ENCODE results near the gene DEFB112.

Gene DEFB112, protein sequence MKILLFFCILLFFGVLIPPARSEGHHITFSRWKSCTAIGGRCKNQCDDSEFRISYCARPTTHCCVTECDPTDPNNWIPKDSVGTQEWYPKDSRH

DNA sequence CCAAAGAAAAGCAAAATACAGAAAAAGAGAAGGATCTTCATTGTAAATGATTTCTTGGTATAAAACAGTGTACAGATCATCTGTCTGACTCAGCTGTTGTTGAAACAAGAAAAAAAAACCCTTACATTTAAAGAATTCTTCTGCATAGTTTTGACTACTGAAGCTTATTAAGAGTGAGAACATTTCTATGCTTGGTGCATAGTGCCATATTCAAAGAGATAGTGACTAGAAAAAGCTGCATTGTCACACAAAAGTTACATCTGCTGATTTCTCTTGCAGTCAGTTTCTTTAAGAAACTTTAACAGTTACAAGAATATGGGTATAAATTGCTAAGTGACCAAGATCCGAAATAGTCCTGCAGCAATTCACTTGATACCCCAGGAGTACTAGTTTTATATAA, at the start of gene DEFB112:
Gene DEFB112, minus strand, starts transcription at position 101 of the 400 bp plus-strand sequence. Its CDS starts 60 bp downstream, at position 41.
- Histone ChIP-seq H3K9ac (ENCODE audit: low read depth, low read length) (no peak within 1 kb of the TSS), H3K4me1 (ENCODE audit: control insufficient read depth, insufficient read depth, low read length) (no peaks in the 10 kb centered on the region), H3K4me3 (ENCODE audit: low read depth, low read length) (no peak within 1 kb of the TSS), H3K36me3 (ENCODE audit: control insufficient read depth, insufficient read depth, low read length) (no peaks in the 10 kb centered on the region), H3K27ac (ENCODE audit: low read depth, low read length) (no peak within 1 kb of the TSS), H3K27me3 (ENCODE audit: control insufficient read depth, insufficient read depth, low read length) (no peaks in the 10 kb centered on the region), H3K9me3 (ENCODE audit: control insufficient read depth, insufficient read depth, low read length) (no peaks in the 10 kb centered on the region)

DNA sequence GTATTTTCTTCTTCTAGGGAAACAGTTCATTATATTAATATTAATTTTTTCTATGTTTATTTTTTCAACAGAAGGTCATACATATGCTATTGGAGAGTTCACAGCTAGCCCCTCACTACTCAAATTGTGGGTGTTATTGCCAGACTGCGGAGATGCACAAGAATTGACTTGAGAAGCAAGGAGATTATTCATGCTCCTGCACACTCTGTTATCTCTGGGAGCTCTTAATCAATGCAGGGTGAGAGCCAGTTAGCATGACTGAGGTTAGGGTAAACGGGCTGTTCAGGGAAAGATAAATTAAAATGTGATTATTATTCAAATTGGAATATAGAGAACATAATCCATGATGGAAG, 48.9 kb upstream of the DEFB112 start:
- Histone ChIP-seq H3K27ac (ENCODE audit: low read depth, low read length) (no peak overlapping the region), H3K9me3 (ENCODE audit: control insufficient read depth, insufficient read depth, low read length) (no peaks in the 10 kb centered on the region), H3K4me3 (ENCODE audit: low read depth, low read length) (no peak overlapping the region), H3K4me1 (ENCODE audit: control insufficient read depth, insufficient read depth, low read length) (no peaks in the 10 kb centered on the region), H3K27me3 (ENCODE audit: control insufficient read depth, insufficient read depth, low read length) (no peaks in the 10 kb centered on the region), H3K9ac (ENCODE audit: low read depth, low read length) (no peak overlapping the region), H3K36me3 (ENCODE audit: control insufficient read depth, insufficient read depth, low read length) (no peaks in the 10 kb centered on the region)

DNA sequence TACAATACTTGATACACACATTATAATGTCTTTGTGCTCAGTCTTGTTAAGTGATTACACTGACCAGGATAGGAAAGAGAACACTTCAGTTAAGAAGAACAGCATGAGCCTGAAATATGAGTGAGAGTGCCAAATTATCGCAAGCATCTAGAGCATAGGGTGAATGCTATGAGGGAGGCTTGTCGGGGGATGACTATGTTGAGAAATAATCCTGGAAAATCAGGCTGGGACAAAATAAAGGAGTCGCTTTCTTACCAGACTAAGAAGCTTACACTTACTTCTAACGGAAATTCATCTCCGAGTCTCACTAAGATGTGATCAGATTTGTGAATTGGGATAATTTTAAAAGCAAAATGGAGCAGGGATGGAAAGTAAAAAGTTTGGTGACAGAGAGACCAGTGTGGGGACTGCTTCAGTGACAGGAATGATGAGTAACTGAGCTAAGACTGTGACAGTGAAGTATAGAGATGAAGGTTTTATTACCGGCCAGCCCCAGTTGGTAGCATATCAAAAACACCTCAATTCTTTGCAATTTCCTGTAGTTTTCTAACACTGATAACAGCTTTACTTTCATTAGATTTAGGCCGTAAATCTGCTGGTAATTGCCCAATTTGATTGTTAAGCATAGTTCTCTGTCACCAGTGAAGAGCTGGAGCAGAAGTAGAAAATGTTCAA, 48.4 kb upstream of the DEFB112 start:
- no peak overlapping the region for H3K4me3 ChIP-seq (ENCODE audit: low read depth, low read length)
- H3K27ac ChIP-seq (ENCODE audit: low read depth, low read length) = no peak overlapping the region
- no peaks in the 10 kb centered on the region for H3K4me1 ChIP-seq (ENCODE audit: control insufficient read depth, insufficient read depth, low read length)
- no peaks in the 10 kb centered on the region for H3K9me3 ChIP-seq (ENCODE audit: control insufficient read depth, insufficient read depth, low read length)
- no peaks in the 10 kb centered on the region for H3K27me3 ChIP-seq (ENCODE audit: control insufficient read depth, insufficient read depth, low read length)
- H3K9ac ChIP-seq (ENCODE audit: low read depth, low read length) = no peak overlapping the region
- no peaks in the 10 kb centered on the region for H3K36me3 ChIP-seq (ENCODE audit: control insufficient read depth, insufficient read depth, low read length)

GRCh38 chr6:50096296-50096695, 46.6 kb upstream of the DEFB112 start:
- Histone ChIP-seq H3K4me1 (ENCODE audit: control insufficient read depth, insufficient read depth, low read length) (no peaks in the 10 kb centered on the region), H3K36me3 (ENCODE audit: control insufficient read depth, insufficient read depth, low read length) (no peaks in the 10 kb centered on the region), H3K4me3 (ENCODE audit: low read depth, low read length) (no peak overlapping the region), H3K9ac (ENCODE audit: low read depth, low read length) (no peak overlapping the region), H3K9me3 (ENCODE audit: control insufficient read depth, insufficient read depth, low read length) (no peaks in the 10 kb centered on the region), H3K27ac (ENCODE audit: low read depth, low read length) (no peak overlapping the region), H3K27me3 (ENCODE audit: control insufficient read depth, insufficient read depth, low read length) (no peaks in the 10 kb centered on the region)

GRCh38 chr6:50093938-50094272, 44.2 kb upstream of the DEFB112 start:
- Histone ChIP-seq H3K9ac (ENCODE audit: low read depth, low read length) (no peak overlapping the region), H3K27ac (ENCODE audit: low read depth, low read length) (no peak overlapping the region), H3K4me1 (ENCODE audit: control insufficient read depth, insufficient read depth, low read length) (no peaks in the 10 kb centered on the region), H3K9me3 (ENCODE audit: control insufficient read depth, insufficient read depth, low read length) (no peaks in the 10 kb centered on the region), H3K36me3 (ENCODE audit: control insufficient read depth, insufficient read depth, low read length) (no peaks in the 10 kb centered on the region), H3K4me3 (ENCODE audit: low read depth, low read length) (no peak overlapping the region), H3K27me3 (ENCODE audit: control insufficient read depth, insufficient read depth, low read length) (no peaks in the 10 kb centered on the region)

GRCh38 chr6:50093116-50093937, 43.6 kb upstream of the DEFB112 start:
- Histone ChIP-seq H3K36me3 (ENCODE audit: control insufficient read depth, insufficient read depth, low read length) (no peaks in the 10 kb centered on the region), H3K4me1 (ENCODE audit: control insufficient read depth, insufficient read depth, low read length) (no peaks in the 10 kb centered on the region), H3K9me3 (ENCODE audit: control insufficient read depth, insufficient read depth, low read length) (no peaks in the 10 kb centered on the region), H3K27me3 (ENCODE audit: control insufficient read depth, insufficient read depth, low read length) (no peaks in the 10 kb centered on the region), H3K9ac (ENCODE audit: low read depth, low read length) (no peak overlapping the region), H3K4me3 (ENCODE audit: low read depth, low read length) (no peak overlapping the region), H3K27ac (ENCODE audit: low read depth, low read length) (no peak overlapping the region)

GRCh38 chr6:50091641-50092040, 41.9 kb upstream of the DEFB112 start:
- Histone ChIP-seq H3K36me3 (ENCODE audit: control insufficient read depth, insufficient read depth, low read length) (no peaks in the 10 kb centered on the region), H3K9me3 (ENCODE audit: control insufficient read depth, insufficient read depth, low read length) (no peaks in the 10 kb centered on the region), H3K27ac (ENCODE audit: low read depth, low read length) (no peak overlapping the region), H3K4me3 (ENCODE audit: low read depth, low read length) (no peak overlapping the region), H3K27me3 (ENCODE audit: control insufficient read depth, insufficient read depth, low read length) (no peaks in the 10 kb centered on the region), H3K9ac (ENCODE audit: low read depth, low read length) (no peak overlapping the region), H3K4me1 (ENCODE audit: control insufficient read depth, insufficient read depth, low read length) (no peaks in the 10 kb centered on the region)

DNA sequence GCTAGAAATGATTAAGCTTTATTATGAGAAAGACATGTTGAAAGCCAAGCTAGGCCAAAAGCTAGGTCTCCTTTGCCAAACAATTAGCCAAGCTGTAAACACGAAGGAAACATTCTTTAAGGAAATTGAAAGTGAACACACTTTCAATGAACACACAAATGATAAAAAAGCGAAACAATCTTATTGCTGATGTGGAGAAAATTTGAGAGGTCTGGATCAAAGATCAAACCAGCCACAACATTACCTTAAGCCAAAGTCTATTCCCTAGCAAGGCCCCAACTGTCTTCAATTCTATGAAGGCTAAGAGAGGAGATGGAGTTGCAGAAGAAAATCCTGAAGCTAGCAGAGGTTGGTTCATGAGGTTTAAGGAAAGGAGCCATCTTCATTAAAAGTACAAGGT, 40.2 kb upstream of the DEFB112 start:
- Histone ChIP-seq H3K27me3 (ENCODE audit: control insufficient read depth, insufficient read depth, low read length) (no peaks in the 10 kb centered on the region), H3K9me3 (ENCODE audit: control insufficient read depth, insufficient read depth, low read length) (no peaks in the 10 kb centered on the region), H3K36me3 (ENCODE audit: control insufficient read depth, insufficient read depth, low read length) (no peaks in the 10 kb centered on the region), H3K27ac (ENCODE audit: low read depth, low read length) (no peak overlapping the region), H3K4me1 (ENCODE audit: control insufficient read depth, insufficient read depth, low read length) (no peaks in the 10 kb centered on the region), H3K4me3 (ENCODE audit: low read depth, low read length) (no peak overlapping the region), H3K9ac (ENCODE audit: low read depth, low read length) (no peak overlapping the region)

GRCh38 chr6:50087231-50087954, 37.7 kb upstream of the DEFB112 start:
- Histone ChIP-seq H3K27me3 (ENCODE audit: control insufficient read depth, insufficient read depth, low read length) (no peaks in the 10 kb centered on the region), H3K9ac (ENCODE audit: low read depth, low read length) (no peak overlapping the region), H3K4me3 (ENCODE audit: low read depth, low read length) (no peak overlapping the region), H3K9me3 (ENCODE audit: control insufficient read depth, insufficient read depth, low read length) (no peaks in the 10 kb centered on the region), H3K36me3 (ENCODE audit: control insufficient read depth, insufficient read depth, low read length) (no peaks in the 10 kb centered on the region), H3K4me1 (ENCODE audit: control insufficient read depth, insufficient read depth, low read length) (no peaks in the 10 kb centered on the region), H3K27ac (ENCODE audit: low read depth, low read length) (no peak overlapping the region)

GRCh38 chr6:50077385-50077784, 27.7 kb upstream of the DEFB112 start:
- no peaks in the 10 kb centered on the region for H3K9me3 ChIP-seq (ENCODE audit: control insufficient read depth, insufficient read depth, low read length)

GRCh38 chr6:50076431-50076830, 26.7 kb upstream of the DEFB112 start:
- no peak overlapping the region for H3K9ac ChIP-seq (ENCODE audit: low read depth, low read length)
- H3K9me3 ChIP-seq (ENCODE audit: control insufficient read depth, insufficient read depth, low read length) = no peaks in the 10 kb centered on the region
- no peak overlapping the region for H3K4me3 ChIP-seq (ENCODE audit: low read depth, low read length)
- no peak overlapping the region for H3K27ac ChIP-seq (ENCODE audit: low read depth, low read length)
- no peaks in the 10 kb centered on the region for H3K4me1 ChIP-seq (ENCODE audit: control insufficient read depth, insufficient read depth, low read length)
- no peaks in the 10 kb centered on the region for H3K36me3 ChIP-seq (ENCODE audit: control insufficient read depth, insufficient read depth, low read length)
- H3K27me3 ChIP-seq (ENCODE audit: control insufficient read depth, insufficient read depth, low read length) = no peaks in the 10 kb centered on the region

More at GRCh38 chr6:50077385-50077784, 27.7 kb upstream of the DEFB112 start:
- Histone ChIP-seq H3K4me1 (ENCODE audit: control insufficient read depth, insufficient read depth, low read length) (no peaks in the 10 kb centered on the region), H3K9ac (ENCODE audit: low read depth, low read length) (no peak overlapping the region), H3K27me3 (ENCODE audit: control insufficient read depth, insufficient read depth, low read length) (no peaks in the 10 kb centered on the region), H3K36me3 (ENCODE audit: control insufficient read depth, insufficient read depth, low read length) (no peaks in the 10 kb centered on the region), H3K27ac (ENCODE audit: low read depth, low read length) (no peak overlapping the region), H3K4me3 (ENCODE audit: low read depth, low read length) (no peak overlapping the region)
